HepG2 (cell line): ENCODE data around the gene LLGL2. TPM values are rescaled to one million over a fixed set of nuclear protein-coding genes. Genes with fewer than 3 reads are reported as not detected.

ENCODE experiments used
- ATAC-seq: fragments of 200-7000 bp; cut with Tn5 transposase; 3 replicates; pipeline ENCODE4 v1.9.1; 2020; ENCODE audit warnings: mild to moderate bottlenecking, moderate library complexity
- BruUV-seq: library from RNA; stranded (reverse); fragments of 400-500 nt; replicated peaks from 2 replicates; lab custom pipeline; 2021; lab: Mats Ljungman, UMichigan
- CTCF ChIA-PET: fragments of 300-600 bp; formaldehyde crosslinking; extraction: SDS; loops from one replicate; lab custom pipeline; 2021; ENCODE audit warnings: low total read pairs, inconsistent platforms, low intra/inter-chr PET ratio; lab: Yijun Ruan, JAX
- POLR2A ChIA-PET: fragments of 350-600 bp; sonication (Branson Sonifier 250); formaldehyde crosslinking; loops from one replicate; lab custom pipeline; 2020; ENCODE audit warnings: antibody characterized with exemption, inconsistent platforms; lab: Yijun Ruan, JAX
- DNase-seq: peaks from one replicate; pipeline ENCODE4 v3.0.0-alpha.2; 2015; ENCODE audit warnings: low spot score
- FAIRE-seq: peaks from 3 replicates; lab custom pipeline; 2011; peaks lifted over from hg19 to GRCh38; lab: Jason Lieb, UNC
- H2AFZ ChIP-seq: one replicate; pipeline ENCODE4 v1.6.1; 2011; ENCODE audit warnings: low read length, inconsistent platforms
- H3K27ac ChIP-seq: fragments of 300-600 bp; 3 replicates; pipeline ENCODE4 v1.8.0; 2011; ENCODE audit warnings: mixed run types, mild to moderate bottlenecking, mixed read lengths, low read length, inconsistent platforms; ENCODE audit not compliant: insufficient read depth; ENCODE audit errors: extremely low read length
- H3K27me3 ChIP-seq, 2 experiments: fragments of 200-600 bp in 1 of 2; 2 replicates in 1 of 2; 3 replicates in 1 of 2; pipeline versions ENCODE4 v1.6.0 to v1.8.0; 2011; ENCODE audit warnings: low read length in 2 of 2, mild to moderate bottlenecking in 2 of 2, moderate library complexity in 2 of 2, inconsistent platforms in 1 of 2; ENCODE audit not compliant: insufficient read depth in 2 of 2, control insufficient read depth in 1 of 2
- H3K36me3 ChIP-seq, 2 experiments: fragments of 200-600 bp in 1 of 2; replicated peaks in 1 of 2; 2 replicates in 1 of 2; 3 replicates in 1 of 2; pipeline versions ENCODE4 v1.5.1 to v1.8.0; 2011; ENCODE audit warnings: low read length in 2 of 2, inconsistent platforms in 1 of 2; ENCODE audit not compliant: insufficient read depth in 2 of 2, control insufficient read depth in 1 of 2
- H3K4me1 ChIP-seq: 2 replicates; pipeline ENCODE4 v1.5.1; 2012; ENCODE audit warnings: low read length, inconsistent platforms; ENCODE audit not compliant: insufficient read depth
- H3K4me2 ChIP-seq: 2 replicates; pipeline ENCODE4 v1.6.0; 2011; ENCODE audit warnings: low read depth, low read length, inconsistent platforms
- H3K4me3 ChIP-seq, 3 experiments: fragments of 200-600 bp in 1 of 3; sonication (generic), shearing (Covaris generic) in 1 of 3; replicated peaks in 1 of 3; 2 replicates each; pipeline ENCODE4 v1.5.1; 2011 to 2016; ENCODE audit warnings: low read length in 3 of 3, inconsistent platforms in 2 of 3, low read depth in 2 of 3, mild to moderate bottlenecking in 2 of 3, control low read depth in 1 of 3, mixed read lengths in 1 of 3; ENCODE audit not compliant: insufficient read depth in 1 of 3
- H3K79me2 ChIP-seq: one replicate; pipeline ENCODE4 v1.6.1; 2011; ENCODE audit warnings: low read length, inconsistent platforms; ENCODE audit not compliant: insufficient read depth
- H3K9ac ChIP-seq: 2 replicates; pipeline ENCODE4 v1.6.0; 2011; ENCODE audit warnings: mild to moderate bottlenecking, low read depth, low read length, inconsistent platforms; ENCODE audit not compliant: insufficient read depth
- H3K9me3 ChIP-seq: 2 replicates; pipeline ENCODE4 v1.5.1; 2012; ENCODE audit warnings: mild to moderate bottlenecking, low read length
- H4K20me1 ChIP-seq: 2 replicates; pipeline ENCODE4 v1.6.0; 2011; ENCODE audit warnings: inconsistent platforms, mild to moderate bottlenecking, low read length, moderate library complexity; ENCODE audit not compliant: insufficient read depth
- ATF6 ChIP-seq: sonication (generic); formaldehyde crosslinking; conservative IDR thresholded peaks from 2 replicates; pipeline ENCODE4 v1.4.0; 2020; ENCODE audit warnings: missing genetic modification reagents
- HMGA1 ChIP-seq: sonication (generic); formaldehyde crosslinking; conservative IDR thresholded peaks from 2 replicates; pipeline ENCODE4 v1.4.0; 2020; ENCODE audit warnings: missing genetic modification reagents
- HNRNPK ChIP-seq: fragments of 200-400 bp; formaldehyde crosslinking; IDR thresholded peaks from 2 replicates; pipeline ENCODE4 v1.6.1; 2018; ENCODE audit warnings: low read length, low read depth, moderate library complexity, mild to moderate bottlenecking; ENCODE audit not compliant: poor library complexity, severe bottlenecking
- MAZ ChIP-seq, 2 experiments: sonication (generic) in 1 of 2; formaldehyde crosslinking in 1 of 2; IDR thresholded peaks; 2 replicates each; pipeline versions ENCODE4 v1.5.0 to v1.6.1; 2012 to 2020; ENCODE audit warnings: low read depth in 2 of 2, mild to moderate bottlenecking in 2 of 2, borderline replicate concordance in 1 of 2, improper control_type of control experiment in 1 of 2, low read length in 1 of 2, missing genetic modification reagents in 1 of 2, moderate library complexity in 1 of 2
- MBNL3 ChIP-seq: fragments of 250-450 bp; sonication (Bioruptor Pico); conservative IDR thresholded peaks from 2 replicates; pipeline ENCODE4 v1.8.0; 2022; ENCODE audit warnings: mild to moderate bottlenecking, inconsistent platforms
- MIXL1 ChIP-seq: IDR thresholded peaks from 2 replicates; pipeline ENCODE4 v1.6.1; 2016
- MLLT10 ChIP-seq: sonication (generic); formaldehyde crosslinking; IDR thresholded peaks from 2 replicates; pipeline ENCODE4 v1.4.0; 2020; ENCODE audit warnings: missing genetic modification reagents
- PHF21A ChIP-seq: sonication (generic); formaldehyde crosslinking; IDR thresholded peaks from 2 replicates; pipeline ENCODE4 v1.5.0; 2020; ENCODE audit warnings: mild to moderate bottlenecking, missing genetic modification reagents
- TCF7 ChIP-seq: sonication (generic); IDR thresholded peaks from 2 replicates; pipeline ENCODE4 v1.6.1; 2016; ENCODE audit warnings: antibody characterized with exemption, low read depth
- ZGPAT ChIP-seq: IDR thresholded peaks from 2 replicates; pipeline ENCODE4 v1.6.1; 2016; ENCODE audit warnings: mild to moderate bottlenecking
- ZNF839 ChIP-seq: sonication (generic); formaldehyde crosslinking; IDR thresholded peaks from 2 replicates; pipeline ENCODE4 v1.4.0; 2020; ENCODE audit warnings: missing genetic modification reagents, mild to moderate bottlenecking, borderline replicate concordance
- WGBS: methylation state at CpG from one replicate; pipeline ENCODE4 v1.1.6; 2017; ENCODE audit warnings: low lambda C conversion rate; 5-methylcytosine and 5-hydroxymethylcytosine counted together
- in situ Hi-C: cut with HindIII; loops from 2 replicates; pipeline ENCODE4 v1.10.0; 2017; ENCODE audit warnings: low pct_unique_long_range_greater_than_20kb; ENCODE audit not compliant: extremely low pct_ligation_motif_present
- intact Hi-C: fragments of 100-400 bp; cut with micrococcal nuclease; formaldehyde crosslinking; loops from one replicate; pipeline ENCODE4 v1.10.0; 2022; ENCODE audit not compliant: unreplicated experiment
- polyA plus RNA-seq, 8 experiments: library from polyadenylated mRNA; depleted of rRNA in 3 of 8; stranded (reverse) in 7 of 8; unstranded in 1 of 8; fragments of >200 nt; fragmentation: Illumina TruSeq in 4 of 8; extraction: Trizol in 4 of 8; gene quantifications; 2 replicates each; pipeline versions ENCODE4 v1.2.1 to v1.2.3, GENCODE V29; 2011 to 2016; ENCODE audit warnings: low read depth in 4 of 8, missing spikeins in 1 of 8, mixed read lengths in 1 of 8; ENCODE audit not compliant: insufficient read depth in 1 of 8
- total RNA-seq, 5 experiments: library from RNA; depleted of rRNA; stranded (reverse); fragments of >200 nt; fragmentation: Illumina TruSeq; extraction: Trizol; gene quantifications; 2 replicates each; pipeline ENCODE4 v1.2.3, GENCODE V29; 2016; ENCODE audit warnings: low read depth in 1 of 5
- TF ChIP-seq, protein P1 (sequence below): sonication (generic); formaldehyde crosslinking; conservative IDR thresholded peaks from 2 replicates; pipeline ENCODE4 v1.4.0; 2020; ENCODE audit warnings: missing genetic modification reagents

The LLGL2 gene
- total and polyA plus RNA-seq, 2 of the 13 experiments (the other 11 are each of a cell fraction or from before 2014, with no cell fraction given): 83.0 to 86.7 TPM

- ATAC-seq (no peak), DNase-seq (no peak), FAIRE-seq (no peak)
- Histone ChIP-seq H3K9me3 (no peaks in the 10 kb centered on the region), H3K4me3 (no peak overlapping the region), H3K79me2 (peaks cover 3% of the 10 kb centered on the region), H3K27me3 (no peaks in the 10 kb centered on the region), H3K4me2 (no peak overlapping the region), H3K36me3 (peaks cover 6 to 10% of the 10 kb centered on the region in 2 experiments; a peak in 3 of 5 replicates), H3K4me1 (peaks cover 90% of the 10 kb centered on the region), H4K20me1 (no peaks in the 10 kb centered on the region), H2AFZ (no peak overlapping the region), H3K9ac (no peak overlapping the region), H3K27ac (peak overlapping the region; percentile 15)
- POLR2A ChIA-PET: interaction anchor here (3.1 kb wide), 1 partner anchor 22 kb away, joined by 39 read pairs; no protein-coding TSS in a partner anchor
- in situ Hi-C loops: no loop called here
- BruUV-seq: no TSS peak
- CTCF ChIA-PET: no interaction called here
- WGBS: 72% methylated on average over 21 of the region's 21 CpGs
- intact Hi-C loops: loop anchor here (2.0 kb wide), 1 partner anchor 23 kb away; no protein-coding TSS in a partner anchor
- TF ChIP-seq, protein P1, sequence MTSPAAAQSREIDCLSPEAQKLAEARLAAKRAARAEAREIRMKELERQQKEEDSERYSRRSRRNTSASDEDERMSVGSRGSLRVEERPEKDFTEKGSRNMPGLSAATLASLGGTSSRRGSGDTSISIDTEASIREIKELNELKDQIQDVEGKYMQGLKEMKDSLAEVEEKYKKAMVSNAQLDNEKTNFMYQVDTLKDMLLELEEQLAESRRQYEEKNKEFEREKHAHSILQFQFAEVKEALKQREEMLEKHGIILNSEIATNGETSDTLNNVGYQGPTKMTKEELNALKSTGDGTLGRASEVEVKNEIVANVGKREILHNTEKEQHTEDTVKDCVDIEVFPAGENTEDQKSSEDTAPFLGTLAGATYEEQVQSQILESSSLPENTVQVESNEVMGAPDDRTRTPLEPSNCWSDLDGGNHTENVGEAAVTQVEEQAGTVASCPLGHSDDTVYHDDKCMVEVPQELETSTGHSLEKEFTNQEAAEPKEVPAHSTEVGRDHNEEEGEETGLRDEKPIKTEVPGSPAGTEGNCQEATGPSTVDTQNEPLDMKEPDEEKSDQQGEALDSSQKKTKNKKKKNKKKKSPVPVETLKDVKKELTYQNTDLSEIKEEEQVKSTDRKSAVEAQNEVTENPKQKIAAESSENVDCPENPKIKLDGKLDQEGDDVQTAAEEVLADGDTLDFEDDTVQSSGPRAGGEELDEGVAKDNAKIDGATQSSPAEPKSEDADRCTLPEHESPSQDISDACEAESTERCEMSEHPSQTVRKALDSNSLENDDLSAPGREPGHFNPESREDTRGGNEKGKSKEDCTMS (CRISPR knock-in tag): no peak
- TF ChIP-seq TCF7 (no peak), HNRNPK (peak; percentile 29), MAZ (IDR thresholded peaks at IDR 0.05; ENCODE audit: borderline replicate concordance, low read depth, low read length) (no peak), MAZ (CRISPR knock-in tag; IDR thresholded peaks at IDR 0.05; ENCODE audit: low read depth) (0 out of 2 replicates have a peak, but pooled peaks have one; percentile 23), PHF21A (CRISPR knock-in tag) (peak; percentile 56; the same call in 1 of the 2 replicates), ZNF839 (CRISPR knock-in tag) (no peak), MIXL1 (CRISPR knock-in tag) (no peak), ATF6 (CRISPR knock-in tag) (no peak), HMGA1 (CRISPR knock-in tag) (no peak), ZGPAT (CRISPR knock-in tag) (peak; percentile 42; the same call in 1 of the 2 replicates), MBNL3 (no peak), MLLT10 (CRISPR knock-in tag) (no peak)
Measured at GRCh38 chr17:75555679-75556153, 30.2 kb downstream of the LLGL2 start.
